AG09309 (cell line): ENCODE data around the gene CHSY1.
A peak's percentile ranks its signal among the peaks of the same experiment; 100 is the strongest.

Experiments
- DNase-seq: peaks from one replicate; pipeline ENCODE4 v3.0.0-alpha.2; 2010; ENCODE audit warnings: low read depth
- H3K4me3 ChIP-seq: 2 replicates; pipeline ENCODE4 v1.5.1; 2011; ENCODE audit warnings: mild to moderate bottlenecking, low read depth, low read length, moderate library complexity; ENCODE audit not compliant: control insufficient read depth
- CTCF ChIP-seq: IDR thresholded peaks from 2 replicates; pipeline ENCODE4 v1.5.1; 2011; ENCODE audit warnings: mild to moderate bottlenecking, low read depth, low read length, inconsistent platforms; ENCODE audit not compliant: insufficient read depth, control insufficient read depth; ENCODE audit errors: missing control alignments

The CHSY1 gene

GRCh38 chr15:101258238-101259144 is 6.6 kb upstream of the CHSY1 start:
- no peak overlapping the region for H3K4me3 ChIP-seq
- DNase-seq = no peak
- peak; percentile 79 for TF ChIP-seq CTCF

- no peak overlapping the region for H3K4me3 ChIP-seq
- no peak for TF ChIP-seq CTCF
- no peak for DNase-seq
Measured at GRCh38 chr15:101256757-101257156, 4.9 kb upstream of the CHSY1 start.

DNA sequence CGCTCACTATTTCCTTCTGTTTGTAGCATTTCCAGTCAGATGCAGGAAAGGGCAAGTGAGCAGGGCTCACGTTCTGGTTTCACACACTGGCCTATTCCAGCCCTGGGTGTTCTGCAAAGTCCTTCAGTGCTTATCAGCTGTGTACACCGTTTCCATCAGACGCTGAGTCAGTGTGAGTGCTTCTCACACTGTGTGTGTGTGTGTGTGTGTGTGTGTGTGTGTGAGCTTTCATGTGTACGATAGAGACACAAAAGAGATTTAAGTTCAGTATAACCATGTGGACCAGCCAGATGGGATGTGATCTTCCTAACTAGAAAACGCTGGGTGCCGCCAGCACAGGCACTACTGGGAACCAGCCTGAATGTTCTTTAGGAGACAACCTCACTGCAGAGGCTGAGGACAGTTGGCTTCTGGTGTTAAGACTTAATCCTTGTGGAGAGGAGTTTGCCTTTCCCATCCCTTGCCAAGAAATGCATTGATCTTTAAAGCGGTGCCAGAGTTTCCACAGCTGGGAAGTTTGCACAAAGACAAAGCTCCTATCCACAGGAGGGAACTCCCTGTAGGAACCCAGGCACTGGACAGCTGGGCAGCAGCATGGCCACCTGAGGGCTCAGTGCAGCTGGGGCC is 3.9 kb upstream of the CHSY1 start:
- DNase-seq = no peak
- no peak overlapping the region for H3K4me3 ChIP-seq

DNA sequence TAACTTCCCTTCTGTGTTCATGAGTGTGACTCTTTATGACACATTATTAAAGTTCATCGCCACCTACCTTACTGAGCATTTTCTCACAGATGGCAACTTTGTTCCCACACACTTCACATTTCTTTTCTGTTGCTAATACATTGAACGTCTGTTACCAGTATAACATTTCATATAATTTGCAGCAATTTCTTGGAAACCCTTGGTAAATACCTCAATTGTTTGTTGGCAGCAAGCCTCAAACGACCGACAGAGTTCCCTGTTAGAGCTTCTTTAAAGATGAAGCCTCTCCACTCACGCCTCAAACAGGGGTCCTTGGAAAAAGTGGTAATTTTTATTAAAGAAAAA is 3.2 kb upstream of the CHSY1 start:
- DNase-seq = no peak
- H3K4me3 ChIP-seq = no peak overlapping the region
- no peak for TF ChIP-seq CTCF

More for the DNA sequence above, 3.9 kb upstream of the CHSY1 start:
- TF ChIP-seq CTCF = no peak

DNA sequence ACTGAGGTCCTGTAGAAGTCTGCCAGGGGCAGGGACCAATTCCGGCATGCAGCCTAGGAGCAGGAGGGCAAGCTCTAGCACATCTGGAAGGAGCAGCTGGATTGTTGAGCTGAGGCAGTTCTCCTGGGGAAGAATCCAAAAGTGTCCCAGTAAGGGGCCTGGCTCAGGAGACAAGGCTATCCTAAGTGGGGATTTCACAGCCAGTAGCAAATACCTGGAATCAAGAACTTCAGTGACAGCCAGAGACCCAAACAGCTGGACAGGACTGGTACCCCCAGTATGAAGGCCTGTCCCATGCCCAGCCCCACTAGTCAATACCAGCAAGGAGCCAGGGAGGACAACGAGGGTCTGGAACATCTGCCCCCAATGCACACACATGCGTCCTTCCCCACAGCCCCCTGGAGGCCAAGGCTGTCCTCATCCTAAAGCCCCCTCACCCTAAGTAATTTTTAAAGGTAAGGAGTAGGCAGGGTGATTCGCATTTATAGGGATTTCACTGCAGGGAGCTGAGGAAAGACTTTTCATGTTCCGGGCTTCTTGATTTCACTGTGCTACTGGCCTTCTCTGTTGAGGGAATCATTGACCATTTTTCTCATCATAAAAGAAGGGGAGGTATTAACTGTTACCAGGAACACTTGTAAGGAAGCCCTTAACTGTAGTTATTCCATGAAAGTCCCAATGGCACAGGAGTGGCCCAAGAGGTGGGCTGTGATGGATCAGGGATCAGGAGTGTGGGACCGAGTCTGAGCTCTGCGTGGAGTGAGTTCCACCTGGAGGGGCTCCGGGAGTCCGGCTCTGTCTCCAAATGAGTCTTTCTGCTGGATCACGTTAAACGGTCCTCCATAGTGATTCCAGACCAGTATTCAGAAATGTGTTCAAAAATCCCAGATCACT is 2.6 kb upstream of the CHSY1 start:
- no peak for DNase-seq
- no peak for TF ChIP-seq CTCF
- no peak overlapping the region for H3K4me3 ChIP-seq

- DNase-seq = no peak
- H3K4me3 ChIP-seq = peak overlapping the region; percentile 53
Measured at GRCh38 chr15:101252836-101253235, 988 bp upstream of the CHSY1 start.

More at GRCh38 chr15:101252836-101253235, 988 bp upstream of the CHSY1 start:
- TF ChIP-seq CTCF = no peak
